GM23338 (cell line): ENCODE measurements around the gene STN1. TPM values are rescaled to one million over a fixed set of nuclear protein-coding genes. Genes with fewer than 3 reads are reported as not detected.

Experiments used
- ATAC-seq: fragments of 200-7000 bp; cut with Tn5 transposase; 3 replicates; pipeline ENCODE4 v1.9.1; 2020
- DNase-seq: peaks from one replicate; pipeline ENCODE4 v3.0.0-alpha.2; 2015; ENCODE audit warnings: low spot score
- H2AFZ ChIP-seq: fragments of 200-600 bp; sonication (generic); 2 replicates; pipeline ENCODE4 v1.8.0; 2016; ENCODE audit warnings: antibody characterized with exemption, mild to moderate bottlenecking, moderate library complexity
- H3F3A ChIP-seq: fragments of 200-600 bp; sonication (generic); replicated peaks from 2 replicates; pipeline ENCODE4 v1.8.0; 2017; ENCODE audit warnings: antibody characterized with exemption, mixed run types, low read depth
- H3K27ac ChIP-seq: fragments of 200-600 bp; sonication (generic); 2 replicates; pipeline ENCODE4 v1.6.1; 2016; ENCODE audit warnings: low read depth
- H3K27me3 ChIP-seq: fragments of 200-600 bp; sonication (generic); 2 replicates; pipeline ENCODE4 v1.8.0; 2016; ENCODE audit warnings: mild to moderate bottlenecking, mixed run types, moderate library complexity; ENCODE audit not compliant: insufficient read depth
- H3K36me3 ChIP-seq: fragments of 200-600 bp; sonication (generic); 2 replicates; pipeline ENCODE4 v1.8.0; 2016; ENCODE audit warnings: mild to moderate bottlenecking; ENCODE audit not compliant: insufficient read depth
- H3K4me1 ChIP-seq: fragments of 200-600 bp; sonication (generic); 2 replicates; pipeline ENCODE4 v1.8.0; 2016; ENCODE audit warnings: mild to moderate bottlenecking, moderate library complexity; ENCODE audit not compliant: insufficient read depth
- H3K4me2 ChIP-seq: fragments of 200-600 bp; sonication (generic); 2 replicates; pipeline ENCODE4 v1.7.1; 2017; ENCODE audit warnings: mixed run types
- H3K4me3 ChIP-seq: fragments of 200-600 bp; sonication (generic); 2 replicates; pipeline ENCODE4 v1.6.1; 2016; ENCODE audit warnings: mixed run types
- H3K79me2 ChIP-seq: fragments of 200-600 bp; sonication (generic); replicated peaks from 2 replicates; pipeline ENCODE4 v1.8.0; 2017; ENCODE audit warnings: mild to moderate bottlenecking; ENCODE audit not compliant: insufficient read depth
- H3K9me2 ChIP-seq: fragments of 200-600 bp; sonication (generic); 2 replicates; pipeline ENCODE4 v1.8.0; 2017; ENCODE audit not compliant: insufficient read depth
- H4K20me1 ChIP-seq: fragments of 200-600 bp; sonication (generic); replicated peaks from 2 replicates; pipeline ENCODE4 v1.8.0; 2017; ENCODE audit warnings: mild to moderate bottlenecking; ENCODE audit not compliant: insufficient read depth
- H3K27ac Mint-ChIP-seq: 2 replicates; pipeline ENCODE4 v1.8.0; 2020; ENCODE audit warnings: inconsistent platforms, mild to moderate bottlenecking, moderate library complexity, mixed read lengths
- H3K27me3 Mint-ChIP-seq: 3 replicates; pipeline ENCODE4 v1.8.0; 2022; ENCODE audit warnings: low read depth, mild to moderate bottlenecking, moderate library complexity, mixed read lengths, inconsistent platforms; ENCODE audit not compliant: insufficient read depth, poor library complexity
- H3K36me3 Mint-ChIP-seq: 3 replicates; pipeline ENCODE4 v1.8.0; 2021; ENCODE audit warnings: low read depth, mild to moderate bottlenecking, inconsistent platforms, moderate library complexity, mixed read lengths
- H3K4me1 Mint-ChIP-seq: 3 replicates; pipeline ENCODE4 v1.8.0; 2020; ENCODE audit warnings: mild to moderate bottlenecking, inconsistent platforms, mixed read lengths
- H3K4me3 Mint-ChIP-seq: 3 replicates; pipeline ENCODE4 v1.8.0; 2021; ENCODE audit warnings: moderate library complexity, mild to moderate bottlenecking, inconsistent platforms, mixed read lengths
- H3K9me3 Mint-ChIP-seq: 3 replicates; pipeline ENCODE4 v1.8.0; 2020; ENCODE audit warnings: moderate library complexity, mild to moderate bottlenecking, inconsistent platforms, mixed read lengths
- CREB1 ChIP-seq: fragments of 250-450 bp; sonication (Bioruptor Pico); IDR thresholded peaks from 2 replicates; pipeline ENCODE4 v1.5.0; 2020; ENCODE audit warnings: low read depth, mild to moderate bottlenecking, moderate library complexity
- CTCF ChIP-seq, 2 experiments: fragments of 200-600 bp in 1 of 2; sonication (generic) in 1 of 2; conservative IDR thresholded peaks; 2 replicates each; pipeline versions ENCODE4 v1.5.1 to v1.6.1; 2016 to 2017; ENCODE audit warnings: antibody characterized with exemption in 2 of 2, low read depth in 2 of 2, mild to moderate bottlenecking in 2 of 2, moderate library complexity in 1 of 2
- EZH2phosphoT487 ChIP-seq: fragments of 200-600 bp; sonication (generic); IDR thresholded peaks from one replicate; pipeline ENCODE4 v1.8.1; 2018; ENCODE audit warnings: antibody characterized with exemption; ENCODE audit not compliant: unreplicated experiment
- JUNB ChIP-seq: IDR thresholded peaks from one replicate; pipeline ENCODE4 v1.6.1; 2016; ENCODE audit warnings: antibody characterized with exemption; ENCODE audit not compliant: unreplicated experiment
- NANOG ChIP-seq: IDR thresholded peaks from 2 replicates; pipeline ENCODE4 v1.6.1; 2016; ENCODE audit warnings: antibody characterized with exemption, borderline replicate concordance
- POLR2AphosphoS5 ChIP-seq: IDR thresholded peaks from 2 replicates; pipeline ENCODE4 v1.6.1; 2016; ENCODE audit warnings: antibody characterized with exemption, low read depth
- REST ChIP-seq: IDR thresholded peaks from one replicate; pipeline ENCODE4 v1.6.1; 2018; ENCODE audit warnings: antibody characterized with exemption; ENCODE audit not compliant: unreplicated experiment
- STAT1 ChIP-seq: IDR thresholded peaks from one replicate; pipeline ENCODE4 v1.6.1; 2016; ENCODE audit warnings: antibody characterized with exemption; ENCODE audit not compliant: unreplicated experiment
- ZNF114 ChIP-seq: fragments of 250-450 bp; sonication (Bioruptor Pico); IDR thresholded peaks from 2 replicates; pipeline ENCODE4 v1.5.0; 2020; ENCODE audit warnings: mild to moderate bottlenecking, moderate library complexity
- ZNF331 ChIP-seq: fragments of 250-450 bp; sonication (Bioruptor Pico); IDR thresholded peaks from 2 replicates; pipeline ENCODE4 v1.5.0; 2020; ENCODE audit warnings: low read depth, mild to moderate bottlenecking, moderate library complexity
- polyA plus RNA-seq: library from polyadenylated mRNA; unstranded; fragments of >200 nt; fragmentation: Nextera tagmentation; extraction: Ambion mirVana; gene quantifications from 2 replicates; pipeline ENCODE4 v1.2.1, GENCODE V29; 2016
- total RNA-seq: library from RNA; depleted of rRNA; stranded (reverse); fragments of >200 nt; shearing (Covaris generic); gene quantifications from 2 replicates; pipeline ENCODE4 v1.2.3, GENCODE V29; 2014
- TF ChIP-seq, protein P1 (sequence below): IDR thresholded peaks from 2 replicates; pipeline ENCODE4 v1.6.1; 2016; ENCODE audit warnings: antibody characterized with exemption

STN1 gene
- total and polyA plus RNA-seq, 2 experiments from 2014 or later, result 7.2 to 11.3 TPM

GRCh38 chr10:103852856-103853255 lies 65.1 kb downstream of the STN1 start:
- Histone ChIP-seq H3F3A (no peaks in the 10 kb centered on the region; the same call in 1 of the 2 replicates), H3K79me2 (no peaks in the 10 kb centered on the region), H3K36me3 (no peaks in the 10 kb centered on the region), H3K4me1 (peaks cover 16% of the 10 kb centered on the region), H3K9me2 (no peaks in the 10 kb centered on the region), H2AFZ (no peak overlapping the region), H3K27me3 (peaks cover 45% of the 10 kb centered on the region), H3K4me3 (no peak overlapping the region), H3K4me2 (no peak overlapping the region), H4K20me1 (peaks cover 9% of the 10 kb centered on the region; the same call in 1 of the 2 replicates), H3K27ac (no peak overlapping the region)
- Mint-ChIP-seq H3K4me1 (peaks cover 33% of the 10 kb centered on the region), H3K4me3 (no peak overlapping the region), H3K36me3 (no peaks in the 10 kb centered on the region; the same call in 2 of the 3 replicates), H3K27ac (no peak overlapping the region), H3K27me3 (peaks cover 40% of the 10 kb centered on the region), H3K9me3 (no peaks in the 10 kb centered on the region)
- no peak for DNase-seq
- TF ChIP-seq JUNB, result no peak
- no peak for TF ChIP-seq ZNF331
- no peak for TF ChIP-seq REST
- no peak for TF ChIP-seq NANOG
- no peak for TF ChIP-seq STAT1
- TF ChIP-seq, protein P1, sequence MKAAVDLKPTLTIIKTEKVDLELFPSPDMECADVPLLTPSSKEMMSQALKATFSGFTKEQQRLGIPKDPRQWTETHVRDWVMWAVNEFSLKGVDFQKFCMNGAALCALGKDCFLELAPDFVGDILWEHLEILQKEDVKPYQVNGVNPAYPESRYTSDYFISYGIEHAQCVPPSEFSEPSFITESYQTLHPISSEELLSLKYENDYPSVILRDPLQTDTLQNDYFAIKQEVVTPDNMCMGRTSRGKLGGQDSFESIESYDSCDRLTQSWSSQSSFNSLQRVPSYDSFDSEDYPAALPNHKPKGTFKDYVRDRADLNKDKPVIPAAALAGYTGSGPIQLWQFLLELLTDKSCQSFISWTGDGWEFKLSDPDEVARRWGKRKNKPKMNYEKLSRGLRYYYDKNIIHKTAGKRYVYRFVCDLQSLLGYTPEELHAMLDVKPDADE, result no peak
- no peak for TF ChIP-seq ZNF114 (CRISPR knock-in tag)
- TF ChIP-seq EZH2phosphoT487, result no peak
- TF ChIP-seq CREB1 (CRISPR knock-in tag), result no peak
- TF ChIP-seq CTCF (conservative IDR thresholded peaks at IDR 0.05; ENCODE audit: low read depth in 2 of 2), result no peak
- TF ChIP-seq POLR2AphosphoS5, result no peak
- no peak for ATAC-seq
